NCI-H2107 (cell line): ENCODE measurements around the gene NDUFV1.
"Not testable (repeated sequence)": the region's sequence is repeated elsewhere in the genome, so short reads cannot be mapped to it uniquely, and the experiment has no call there.

Source experiments
- DNase-seq: peaks from one replicate; lab custom pipeline; 2025; lab: John Stamatoyannopoulos, UW

Gene NDUFV1

GRCh38 chr11:67627812-67628624, 21.3 kb downstream of the NDUFV1 start:
- DNase-seq: no peak

- no peak for DNase-seq
Observed at GRCh38 chr11:67628710-67629385, 22.1 kb downstream of the NDUFV1 start.

- DNase-seq: no peak
Observed at GRCh38 chr11:67629386-67630227, 22.9 kb downstream of the NDUFV1 start, which contains the start of gene NUDT8. NUDT8 (minus strand) TSS chr11:67629937; CDS start chr11:67629911, 26 bp downstream.

- peak; percentile 79 for DNase-seq
Observed at GRCh38 chr11:67630228-67630942, 23.6 kb downstream of the NDUFV1 start.

GRCh38 chr11:67630943-67631331, 24.2 kb downstream of the NDUFV1 start:
- no peak for DNase-seq

- DNase-seq: no peak
Observed at GRCh38 chr11:67631411-67631810, 24.7 kb downstream of the NDUFV1 start.

- no peak for DNase-seq
Observed at GRCh38 chr11:67631853-67632174, 25.1 kb downstream of the NDUFV1 start.

GRCh38 chr11:67632175-67632981, 25.6 kb downstream of the NDUFV1 start:
- no peak for DNase-seq

GRCh38 chr11:67632982-67633755, 26.4 kb downstream of the NDUFV1 start:
- no peak for DNase-seq

- no peak for DNase-seq
Observed at GRCh38 chr11:67633758-67634365, 27.1 kb downstream of the NDUFV1 start.

- DNase-seq: no peak
Observed at GRCh38 chr11:67634366-67635230, 27.9 kb downstream of the NDUFV1 start.

- DNase-seq: no peak
Observed at GRCh38 chr11:67635231-67635521, 28.4 kb downstream of the NDUFV1 start.

- DNase-seq: no peak
Observed at GRCh38 chr11:67636962-67637361, 30.2 kb downstream of the NDUFV1 start.

GRCh38 chr11:67637441-67637840, 30.7 kb downstream of the NDUFV1 start:
- not testable (repeated sequence) for DNase-seq

- DNase-seq: no peak
Observed at GRCh38 chr11:67638535-67639437, 32.0 kb downstream of the NDUFV1 start.

- DNase-seq: no peak
Observed at GRCh38 chr11:67639438-67639859, 32.7 kb downstream of the NDUFV1 start, which contains the start of gene TBX10. TBX10 (minus strand) TSS chr11:67639763; CDS start chr11:67639472, 291 bp downstream.

- DNase-seq: no peak
Observed at GRCh38 chr11:67640021-67640757, 33.5 kb downstream of the NDUFV1 start.
